GM18867 (cell line): ENCODE data around the gene ERBB2.
A peak's percentile ranks its signal among the peaks of the same experiment; 100 is the strongest.
"Not testable (repeated sequence)": the region's sequence is repeated elsewhere in the genome, so short reads cannot be mapped to it uniquely, and the experiment has no call there.

Experiments
- ATAC-seq: cut with Tn5 transposase; IDR thresholded peaks from one replicate; pipeline ENCODE4 v1.9.1; 2021; ENCODE audit warnings: mild to moderate bottlenecking, moderate library complexity; ENCODE audit not compliant: unreplicated experiment

The ERBB2 gene

GRCh38 chr17:39677542-39678339 is 22.1 kb upstream of the ERBB2 start:
- ATAC-seq = no peak

GRCh38 chr17:39678340-39679116 is 21.3 kb upstream of the ERBB2 start:
- ATAC-seq = no peak

GRCh38 chr17:39679521-39680192 is 20.2 kb upstream of the ERBB2 start:
- no peak for ATAC-seq

DNA sequence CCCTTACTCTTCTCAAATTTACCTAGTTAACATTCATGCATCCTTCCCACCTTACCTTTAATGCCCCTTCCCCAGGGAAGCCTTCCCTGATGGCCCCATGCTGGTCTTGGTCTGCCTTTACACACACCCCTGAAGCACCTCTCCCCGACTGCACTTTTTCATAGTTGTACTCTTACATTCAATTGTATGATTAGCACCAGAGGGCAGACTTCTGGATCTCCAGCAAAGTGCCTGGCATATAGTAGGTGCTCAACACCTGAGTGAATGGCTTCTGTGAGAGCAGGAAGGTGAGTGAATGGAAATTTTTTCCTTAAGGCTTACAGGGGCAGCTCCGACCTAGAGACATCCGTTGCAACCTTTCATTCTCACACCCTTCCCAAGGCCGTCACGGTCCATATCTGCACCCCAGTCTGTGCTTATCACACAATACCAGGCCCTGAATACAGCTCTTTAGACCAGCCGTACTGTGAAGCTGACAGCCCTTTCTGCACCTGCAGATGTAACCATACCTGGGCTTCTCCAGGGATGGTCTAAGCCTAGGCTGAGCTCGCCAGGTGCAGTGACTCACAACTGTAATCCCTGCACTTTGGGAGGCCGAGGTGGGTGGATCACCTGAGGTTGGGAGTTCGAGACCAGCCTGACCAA is 16.4 kb upstream of the ERBB2 start:
- no peak for ATAC-seq

GRCh38 chr17:39684369-39685192 is 15.3 kb upstream of the ERBB2 start:
- no peak for ATAC-seq

GRCh38 chr17:39687101-39687545 is 12.7 kb upstream of the ERBB2 start:
- no peak for ATAC-seq

DNA sequence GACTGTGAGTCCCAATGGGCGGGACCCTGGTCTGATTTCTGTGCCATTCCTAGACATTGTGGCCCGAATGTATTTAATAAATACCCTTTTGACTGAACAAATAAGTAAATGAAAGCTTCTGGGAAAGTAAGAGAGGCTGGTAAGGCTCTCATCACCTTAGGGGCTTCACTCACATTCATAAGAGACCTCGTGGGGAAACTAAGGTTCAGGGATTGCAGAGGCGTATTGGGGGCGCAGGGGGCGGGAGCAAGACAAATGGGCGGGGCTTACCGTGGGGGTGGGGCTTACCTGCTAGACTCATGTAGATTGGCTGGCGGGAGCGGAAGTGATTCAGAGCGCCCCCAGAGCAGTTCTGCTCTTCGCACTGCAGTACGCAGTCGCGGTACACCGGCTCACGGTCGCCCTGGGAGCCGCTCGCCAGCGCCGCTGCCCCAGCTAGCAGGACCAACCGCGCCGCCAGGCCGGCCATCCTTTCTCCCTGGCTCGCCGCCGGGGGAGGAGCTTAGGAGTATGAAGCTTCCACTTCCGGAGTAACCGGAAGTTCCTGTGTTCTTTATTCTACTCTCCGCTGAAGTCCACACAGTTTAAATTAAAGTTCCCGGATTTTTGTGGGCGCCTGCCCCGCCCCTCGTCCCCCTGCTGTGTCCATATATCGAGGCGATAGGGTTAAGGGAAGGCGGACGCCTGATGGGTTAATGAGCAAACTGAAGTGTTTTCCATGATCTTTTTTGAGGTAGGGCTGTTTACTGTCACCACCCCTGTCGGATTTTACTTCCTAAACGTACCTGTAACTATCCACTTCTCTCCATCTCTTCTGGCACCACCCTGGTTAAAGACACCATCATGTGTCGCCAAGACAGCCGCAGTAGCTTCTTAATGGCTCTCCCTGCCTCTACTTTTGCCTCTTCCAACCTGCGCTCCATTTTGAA is 12.1 kb upstream of the ERBB2 start, which contains the start of gene PGAP3:
PGAP3 (minus strand) TSS at position 512 of the 929 bp plus-strand sequence; CDS start at position 469, 43 bp downstream.
- peak; percentile 86 for ATAC-seq

GRCh38 chr17:39688475-39688835 is 11.4 kb upstream of the ERBB2 start:
- no peak for ATAC-seq

- ATAC-seq = no peak
These were observed 10.9 kb upstream of the ERBB2 start for GRCh38 chr17:39688945-39689344.

GRCh38 chr17:39694593-39694992 is 5.3 kb upstream of the ERBB2 start:
- no peak for ATAC-seq

DNA sequence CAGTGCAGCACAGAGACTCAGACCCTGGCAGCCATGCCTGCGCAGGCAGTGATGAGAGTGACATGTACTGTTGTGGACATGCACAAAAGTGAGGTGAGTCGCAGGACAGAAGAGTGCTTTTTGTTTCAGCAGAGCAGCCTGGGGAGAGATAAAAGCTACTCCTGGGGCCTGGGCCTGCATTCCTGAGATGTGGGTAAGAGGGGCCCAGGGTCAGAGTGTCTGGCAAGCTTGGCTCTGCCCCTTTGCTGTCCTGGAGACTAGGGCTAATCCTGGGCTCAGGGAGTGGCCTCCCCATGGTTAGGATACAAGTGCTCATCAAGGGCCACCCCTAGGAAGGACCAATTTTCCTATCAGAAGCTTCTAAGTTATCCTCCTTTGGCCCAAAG is 4.8 kb upstream of the ERBB2 start:
- ATAC-seq = no peak

DNA sequence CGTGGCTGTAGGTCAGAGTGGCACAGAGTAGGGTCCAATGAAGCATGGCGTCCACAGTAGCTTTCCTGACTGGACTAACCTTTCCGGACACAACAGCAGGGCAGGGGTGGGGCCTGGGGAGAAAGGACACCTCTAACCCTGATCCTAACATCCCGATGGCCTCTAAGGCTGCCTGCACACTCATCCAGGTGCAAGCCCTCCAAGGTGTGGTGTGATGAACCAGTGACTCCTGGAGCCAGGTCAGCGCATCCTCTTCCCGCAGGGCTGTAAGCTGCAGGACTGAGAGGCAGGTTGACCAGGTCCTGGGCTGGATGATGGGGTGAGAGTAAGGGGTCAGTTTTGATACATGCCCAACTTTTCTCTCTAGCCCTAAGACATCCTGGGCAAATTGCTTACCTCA is 3.1 kb upstream of the ERBB2 start:
- ATAC-seq = no peak

DNA sequence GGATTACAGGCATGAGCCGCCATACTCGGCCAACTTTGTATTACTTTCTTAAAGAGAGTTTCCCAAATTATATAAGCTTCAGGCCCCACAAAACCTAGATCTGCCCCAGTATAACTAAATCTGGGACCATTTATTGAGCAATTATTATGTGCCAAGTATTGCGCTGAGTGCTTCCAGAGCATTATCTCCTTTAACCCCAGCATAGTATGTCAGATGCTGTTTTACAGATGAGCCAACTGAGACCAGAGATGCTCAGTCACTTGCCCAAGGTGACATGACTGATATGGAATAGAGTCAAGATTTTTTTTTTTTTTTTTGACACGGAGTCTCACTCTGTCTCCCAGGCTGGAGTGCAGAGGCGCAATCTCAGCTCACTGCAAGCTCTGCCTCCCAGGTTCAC is 1.9 kb upstream of the ERBB2 start:
- ATAC-seq = no peak

- not testable (repeated sequence) for ATAC-seq
These were observed 577 bp upstream of the ERBB2 start for GRCh38 chr17:39699157-39699817.

DNA sequence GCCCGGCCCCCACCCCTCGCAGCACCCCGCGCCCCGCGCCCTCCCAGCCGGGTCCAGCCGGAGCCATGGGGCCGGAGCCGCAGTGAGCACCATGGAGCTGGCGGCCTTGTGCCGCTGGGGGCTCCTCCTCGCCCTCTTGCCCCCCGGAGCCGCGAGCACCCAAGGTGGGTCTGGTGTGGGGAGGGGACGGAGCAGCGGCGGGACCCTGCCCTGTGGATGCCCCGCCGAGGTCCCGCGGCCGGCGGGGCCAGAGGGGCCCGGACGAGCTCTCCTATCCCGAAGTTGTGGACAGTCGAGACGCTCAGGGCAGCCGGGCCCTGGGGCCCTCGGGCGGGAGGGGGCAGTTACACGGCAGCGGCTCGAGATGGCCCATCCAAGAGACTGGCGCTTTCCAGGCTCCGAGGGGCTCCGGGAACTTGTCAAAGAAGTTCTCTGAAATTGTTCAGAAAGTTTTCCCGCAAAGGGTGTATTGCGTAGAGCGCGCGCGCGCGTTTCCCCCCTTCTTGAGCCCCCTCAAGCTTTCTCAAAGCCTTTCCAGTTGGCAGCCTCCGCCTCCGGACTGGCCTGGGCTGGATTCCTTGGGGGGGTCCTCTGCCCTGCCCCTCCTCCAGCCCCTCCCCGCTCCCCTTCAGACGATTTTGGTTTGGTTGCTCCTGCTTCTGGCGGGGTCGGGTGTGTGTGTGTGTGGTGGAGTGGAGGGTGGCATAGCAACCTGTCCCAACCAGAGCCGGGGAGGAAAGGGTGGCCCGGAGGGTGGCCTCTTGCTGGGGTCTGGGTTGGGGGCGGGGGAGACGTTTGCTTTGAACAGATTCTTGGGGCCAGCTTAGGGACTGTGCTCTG is 504 bp downstream of the ERBB2 start:
- ATAC-seq = no peak

GRCh38 chr17:39701012-39701783 is 1.3 kb downstream of the ERBB2 start:
- no peak for ATAC-seq
